Upper lobe of left lung (tissue), 6 donors: ENCODE data around the gene RILP. TPM values are rescaled to one million over a fixed set of nuclear protein-coding genes. Genes with fewer than 3 reads are reported as not detected.
"Not testable (repeated sequence)": the region's sequence is repeated elsewhere in the genome, so short reads cannot be mapped to it uniquely, and the experiment has no call there.

Source experiments
- ATAC-seq, 2 donors: fragments of 200-7000 bp; cut with Tn5 transposase; one replicate each; pipeline ENCODE4 v1.9.1; 2022; ENCODE audit warnings: mild to moderate bottlenecking in 2 of 2, moderate library complexity in 2 of 2; ENCODE audit not compliant: low FRiP score in 2 of 2
- DNase-seq, 2 donors: peaks; one replicate each; pipeline ENCODE4 v3.0.0-alpha.2; 2019 to 2020
- H3K27ac ChIP-seq, 4 donors: fragments of 200-600 bp; sonication (generic); one replicate each; pipeline ENCODE4 v1.5.1; 2016 to 2019
- H3K27me3 ChIP-seq, 4 donors: fragments of 200-600 bp; sonication (generic); one replicate each; pipeline ENCODE4 v1.5.1; 2017 to 2019
- H3K36me3 ChIP-seq, 4 donors: fragments of 200-600 bp; sonication (generic); one replicate each; pipeline ENCODE4 v1.5.1; 2016 to 2019
- H3K4me1 ChIP-seq, 4 donors: fragments of 200-600 bp; sonication (generic); one replicate each; pipeline ENCODE4 v1.5.1; 2018 to 2019
- H3K4me3 ChIP-seq, 4 donors: fragments of 200-600 bp; sonication (generic); one replicate each; pipeline ENCODE4 v1.5.1; 2017 to 2019; ENCODE audit warnings: mild to moderate bottlenecking in 2 of 4, moderate library complexity in 1 of 4
- H3K9me3 ChIP-seq, 4 donors: fragments of 200-600 bp; sonication (generic); one replicate each; pipeline ENCODE4 v1.5.1; 2018 to 2019
- CTCF ChIP-seq, 6 experiments: fragments of 450-650 bp in 4 of 6; fragments of 200-600 bp in 2 of 6; sonication (generic) in 2 of 6; IDR thresholded peaks; one replicate each; pipeline ENCODE4 v1.5.1; 2016 to 2019; ENCODE audit warnings: antibody characterized with exemption in 6 of 6
- EP300 ChIP-seq, 4 donors: sonication (generic); formaldehyde crosslinking; IDR thresholded peaks; one replicate each; pipeline ENCODE4 v1.5.1; 2017; ENCODE audit warnings: antibody characterized with exemption in 4 of 4, control low read depth in 2 of 4
- POLR2A ChIP-seq, 4 donors: fragments of 450-650 bp; IDR thresholded peaks; one replicate each; pipeline ENCODE4 v1.5.1; 2016 to 2017; ENCODE audit warnings: antibody characterized with exemption in 4 of 4, mild to moderate bottlenecking in 2 of 4
- POLR2AphosphoS5 ChIP-seq, 2 donors: sonication (generic); formaldehyde crosslinking; IDR thresholded peaks; one replicate each; pipeline ENCODE4 v1.5.1; 2017; ENCODE audit warnings: antibody characterized with exemption in 2 of 2
- WGBS, 2 donors: methylation state at CpG; one replicate each; pipeline ENCODE4 v1.1.5; 2017 to 2018; 5-methylcytosine and 5-hydroxymethylcytosine counted together
- total RNA-seq, 6 donors: library from RNA; depleted of rRNA in 4 of 6; stranded (reverse); fragments of >200 nt in 4 of 6; gene quantifications; one replicate each; pipeline versions ENCODE4 v1.1.0 to v1.2.1, GENCODE V29; 2016 to 2021
- donor health status: DM: no; HTN: no; CAD: no; lungs with moderate emphysema.
- donor health status: DM: no; HTN: yes; CAD: no; lungs with severe emphysema.

RILP gene
- total RNA-seq, 6 donors from 2014 or later = 43.7 to 192 (median 85.4) TPM

- H3K36me3 ChIP-seq = peaks cover 95 to 100% (median 98%) of the 10 kb centered on the region in 4 donors
- no peak overlapping the region for H3K4me3 ChIP-seq
- WGBS, 2 donors = 98 to 99% methylated on average over 13 of the region's 13 CpGs
- no peaks in the 10 kb centered on the region for H3K9me3 ChIP-seq
- H3K4me1 ChIP-seq = no peaks in the 10 kb centered on the region
- TF ChIP-seq POLR2A (IDR thresholded peaks at IDR 0.05) (no peak), EP300 (IDR thresholded peaks at IDR 0.05) (no peak), POLR2AphosphoS5 (IDR thresholded peaks at IDR 0.05) (no peak), CTCF (IDR thresholded peaks at IDR 0.05) (no peak)
- ATAC-seq (no peak), DNase-seq (no peak)
- H3K27me3 ChIP-seq = no peaks in the 10 kb centered on the region
- H3K27ac ChIP-seq = no peak overlapping the region
These were observed 26.7 kb upstream of the RILP start for GRCh38 chr17:1676401-1676800.

GRCh38 chr17:1673041-1673785 is 23.5 kb upstream of the RILP start:
- Histone ChIP-seq H3K4me3 (no peak overlapping the region), H3K27me3 (no peaks in the 10 kb centered on the region), H3K9me3 (no peaks in the 10 kb centered on the region), H3K4me1 (peaks cover 0 to 14% (median 12%) of the 10 kb centered on the region in 4 donors), H3K36me3 (peaks cover 79 to 95% (median 86%) of the 10 kb centered on the region in 4 donors), H3K27ac (no peak overlapping the region)
- 90 to 91% methylated on average over 26 of the region's 26 CpGs for WGBS, 2 donors
- ATAC-seq (no peak), DNase-seq (no peak)
- no peak for TF ChIP-seq POLR2AphosphoS5 (IDR thresholded peaks at IDR 0.05)
- TF ChIP-seq EP300 (IDR thresholded peaks at IDR 0.05) = no peak
- TF ChIP-seq POLR2A (IDR thresholded peaks at IDR 0.05) = no peak
- no peak for TF ChIP-seq CTCF (IDR thresholded peaks at IDR 0.05)

- H3K27ac ChIP-seq = not testable (repeated sequence)
These were observed 14.3 kb upstream of the RILP start for GRCh38 chr17:1663934-1664333.

GRCh38 chr17:1661045-1661444 is 11.4 kb upstream of the RILP start:
- no peak for DNase-seq
- H3K4me3 ChIP-seq = no peak overlapping the region
- H3K4me1 ChIP-seq = peaks cover 0 to 3% (median under 1%) of the 10 kb centered on the region in 4 donors
- H3K9me3 ChIP-seq = no peaks in the 10 kb centered on the region
- no peak for ATAC-seq
- H3K36me3 ChIP-seq = peaks cover 61 to 100% (median 90%) of the 10 kb centered on the region in 4 donors
- WGBS, 2 donors = 90 to 98% methylated on average over 9 to 12 of the region's 12 CpGs
- TF ChIP-seq CTCF (IDR thresholded peaks at IDR 0.05) = no peak
- TF ChIP-seq EP300 (IDR thresholded peaks at IDR 0.05) = no peak
- no peak for TF ChIP-seq POLR2AphosphoS5 (IDR thresholded peaks at IDR 0.05)
- TF ChIP-seq POLR2A (IDR thresholded peaks at IDR 0.05) = no peak
- H3K27ac ChIP-seq = no peak overlapping the region
- H3K27me3 ChIP-seq = no peaks in the 10 kb centered on the region

More at GRCh38 chr17:1663934-1664333, 14.3 kb upstream of the RILP start:
- not testable (repeated sequence) for H3K9me3 ChIP-seq, ATAC-seq, H3K4me3 ChIP-seq, DNase-seq, H3K27me3 ChIP-seq
- 94 to 95% methylated on average over 5 of the region's 5 CpGs for WGBS, 2 donors
- peaks cover 9 to 19% (median 15%) of the 10 kb centered on the region in 4 donors for H3K4me1 ChIP-seq
- H3K36me3 ChIP-seq = peaks cover 35 to 86% (median 71%) of the 10 kb centered on the region in 4 donors

- WGBS, 2 donors = 94% methylated on average over 9 of the region's 9 CpGs
- TF ChIP-seq POLR2A (IDR thresholded peaks at IDR 0.05) (no peak), EP300 (IDR thresholded peaks at IDR 0.05) (no peak), CTCF (IDR thresholded peaks at IDR 0.05) (no peak), POLR2AphosphoS5 (IDR thresholded peaks at IDR 0.05) (no peak)
- Histone ChIP-seq H3K36me3 (peaks cover 83 to 100% (median 98%) of the 10 kb centered on the region in 4 donors), H3K4me3 (no peak overlapping the region), H3K9me3 (no peaks in the 10 kb centered on the region), H3K27me3 (no peaks in the 10 kb centered on the region), H3K27ac (no peak overlapping the region), H3K4me1 (no peaks in the 10 kb centered on the region)
- no peak for ATAC-seq
- no peak for DNase-seq
These were observed 8.4 kb upstream of the RILP start for GRCh38 chr17:1658100-1658499.
